Measurements from ENCODE around the gene BLOC1S4.

The BLOC1S4 gene

GRCh38 chr4:6731318-6731675, 15.3 kb downstream of the BLOC1S4 start:
- H3K4me3 ChIP-seq (ENCODE audit: low read depth, low read length): no peak overlapping the region
- in situ Hi-C loops (cut with HindIII; ENCODE audit: low sequenced_read_pairs): no loop called here
- TF ChIP-seq, protein P1, sequence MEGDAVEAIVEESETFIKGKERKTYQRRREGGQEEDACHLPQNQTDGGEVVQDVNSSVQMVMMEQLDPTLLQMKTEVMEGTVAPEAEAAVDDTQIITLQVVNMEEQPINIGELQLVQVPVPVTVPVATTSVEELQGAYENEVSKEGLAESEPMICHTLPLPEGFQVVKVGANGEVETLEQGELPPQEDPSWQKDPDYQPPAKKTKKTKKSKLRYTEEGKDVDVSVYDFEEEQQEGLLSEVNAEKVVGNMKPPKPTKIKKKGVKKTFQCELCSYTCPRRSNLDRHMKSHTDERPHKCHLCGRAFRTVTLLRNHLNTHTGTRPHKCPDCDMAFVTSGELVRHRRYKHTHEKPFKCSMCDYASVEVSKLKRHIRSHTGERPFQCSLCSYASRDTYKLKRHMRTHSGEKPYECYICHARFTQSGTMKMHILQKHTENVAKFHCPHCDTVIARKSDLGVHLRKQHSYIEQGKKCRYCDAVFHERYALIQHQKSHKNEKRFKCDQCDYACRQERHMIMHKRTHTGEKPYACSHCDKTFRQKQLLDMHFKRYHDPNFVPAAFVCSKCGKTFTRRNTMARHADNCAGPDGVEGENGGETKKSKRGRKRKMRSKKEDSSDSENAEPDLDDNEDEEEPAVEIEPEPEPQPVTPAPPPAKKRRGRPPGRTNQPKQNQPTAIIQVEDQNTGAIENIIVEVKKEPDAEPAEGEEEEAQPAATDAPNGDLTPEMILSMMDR (IDR thresholded peaks at IDR 0.05; ENCODE audit: low read depth, low read length): no peak
- no peak for DNase-seq (ENCODE audit: low read depth, low spot score)

- no peak overlapping the region for H3K4me3 ChIP-seq (ENCODE audit: low read depth, low read length)
- TF ChIP-seq, protein P1 (IDR thresholded peaks at IDR 0.05; ENCODE audit: low read depth, low read length): no peak
- DNase-seq (ENCODE audit: low read depth, low spot score): no peak
- in situ Hi-C loops (cut with HindIII; ENCODE audit: low sequenced_read_pairs): no loop called here
Observed at GRCh38 chr4:6731780-6732179, 15.8 kb downstream of the BLOC1S4 start.

DNA sequence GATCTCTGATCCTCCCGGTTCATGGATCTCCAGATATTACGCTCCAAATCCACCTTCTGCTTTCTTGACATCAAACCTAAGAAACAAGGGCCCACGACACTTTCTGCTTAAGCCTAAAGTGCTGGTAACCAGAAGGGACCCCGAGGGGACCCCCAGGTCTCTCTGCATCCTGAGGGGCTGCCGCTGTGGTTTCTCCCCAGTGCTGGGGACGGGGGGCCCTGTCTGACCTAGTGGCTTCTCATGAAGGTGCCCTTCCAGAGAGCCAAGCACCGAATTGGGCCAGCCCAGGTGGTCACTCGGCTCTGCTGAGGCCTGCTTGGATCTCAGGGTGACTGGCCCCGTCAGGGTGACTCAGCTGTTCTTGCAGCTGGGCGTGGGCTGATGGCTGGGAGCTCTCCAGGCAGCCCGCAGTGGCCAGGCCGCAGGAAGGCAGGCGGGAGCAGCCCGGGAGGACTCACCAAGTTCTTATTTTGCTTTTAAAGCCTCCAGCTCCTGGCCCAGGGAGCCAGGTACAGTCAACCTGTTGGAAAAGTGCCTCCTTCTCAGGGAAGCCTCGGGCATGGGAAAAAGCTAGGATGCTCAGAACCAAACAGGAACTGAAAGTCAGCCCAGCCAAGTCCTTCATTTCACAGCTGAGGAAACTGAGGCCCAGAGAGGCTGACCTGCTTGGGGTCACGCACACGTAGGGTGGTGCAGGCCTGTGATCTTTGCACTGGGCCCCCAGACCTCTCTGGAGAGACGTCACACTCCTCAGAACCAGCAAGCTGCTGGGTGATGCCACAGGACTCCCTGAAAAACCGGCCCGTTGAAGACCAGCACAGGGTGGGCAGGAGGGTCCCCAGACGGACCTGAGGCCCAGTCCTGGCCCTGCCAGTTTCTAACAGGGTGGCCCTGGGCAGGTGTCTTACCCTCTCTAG, 16.7 kb downstream of the BLOC1S4 start:
- TF ChIP-seq, protein P1 (IDR thresholded peaks at IDR 0.05; ENCODE audit: low read depth, low read length): no peak
- in situ Hi-C loops (cut with HindIII; ENCODE audit: low sequenced_read_pairs): no loop called here
- peak; percentile 91 for DNase-seq (ENCODE audit: low read depth, low spot score)
- no peak overlapping the region for H3K4me3 ChIP-seq (ENCODE audit: low read depth, low read length)

GRCh38 chr4:6733358-6734164, 17.6 kb downstream of the BLOC1S4 start:
- DNase-seq (ENCODE audit: low read depth, low spot score): no peak
- TF ChIP-seq, protein P1 (IDR thresholded peaks at IDR 0.05; ENCODE audit: low read depth, low read length): no peak
- H3K4me3 ChIP-seq (ENCODE audit: low read depth, low read length): no peak overlapping the region
- in situ Hi-C loops (cut with HindIII; ENCODE audit: low sequenced_read_pairs): no loop called here

DNA sequence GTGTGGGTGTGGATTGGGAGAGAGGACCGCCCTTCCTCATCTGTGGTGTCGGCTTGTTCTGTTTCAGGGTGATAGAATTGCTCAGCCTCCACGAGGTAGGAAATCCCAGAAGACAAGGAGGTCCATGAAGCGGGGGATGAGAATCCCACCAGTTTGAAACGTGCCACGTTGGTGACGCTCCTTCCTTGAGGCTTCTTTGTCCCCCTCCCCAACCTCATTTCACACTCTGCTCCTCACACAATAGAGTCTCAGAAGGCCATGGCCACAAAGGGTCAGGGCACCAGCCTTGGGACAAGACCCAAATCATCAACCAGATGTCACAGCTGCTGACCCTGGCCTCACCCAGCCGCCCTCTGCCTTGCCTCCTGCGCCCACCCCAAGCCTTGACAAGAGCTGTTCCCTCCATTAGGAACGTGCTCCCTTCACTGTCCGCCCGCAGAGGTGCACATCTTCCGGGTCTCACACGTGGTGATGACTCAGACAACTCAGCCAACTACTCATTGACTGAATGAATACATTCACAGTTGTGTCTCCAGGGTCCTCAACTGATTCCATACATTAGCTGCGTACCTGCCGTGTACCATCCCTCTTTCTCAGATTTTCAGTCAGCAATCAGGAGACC, 18.3 kb downstream of the BLOC1S4 start:
- no peak overlapping the region for H3K4me3 ChIP-seq (ENCODE audit: low read depth, low read length)
- in situ Hi-C loops (cut with HindIII; ENCODE audit: low sequenced_read_pairs): no loop called here
- no peak for DNase-seq (ENCODE audit: low read depth, low spot score)
- TF ChIP-seq, protein P1 (IDR thresholded peaks at IDR 0.05; ENCODE audit: low read depth, low read length): no peak

DNA sequence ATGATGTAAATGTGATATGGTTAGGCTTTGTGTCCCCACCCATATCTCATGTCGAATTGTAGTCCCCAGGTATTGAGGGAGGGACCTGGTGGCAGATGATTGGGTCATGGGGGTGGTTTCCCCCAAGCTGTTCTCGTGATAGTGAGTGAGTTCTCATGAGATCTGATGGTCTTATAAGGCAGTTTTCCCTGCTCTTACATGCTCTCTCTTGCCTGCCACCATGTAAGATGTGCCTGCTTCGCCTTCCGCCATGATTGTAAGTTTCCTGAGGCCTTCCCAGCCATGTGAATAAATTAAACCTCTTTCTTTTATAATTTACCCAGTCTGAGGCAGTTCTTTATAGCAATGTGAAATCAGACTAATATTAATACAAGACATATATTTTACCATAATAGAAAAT, 23.9 kb downstream of the BLOC1S4 start:
- in situ Hi-C loops (cut with HindIII; ENCODE audit: low sequenced_read_pairs): no loop called here
- no peak overlapping the region for H3K4me3 ChIP-seq (ENCODE audit: low read depth, low read length)
- TF ChIP-seq, protein P1 (IDR thresholded peaks at IDR 0.05; ENCODE audit: low read depth, low read length): no peak
- no peak for DNase-seq (ENCODE audit: low read depth, low spot score)

Data from astrocyte of the spinal cord (primary cell).